Urinary bladder (tissue), 4 donors: Measurements from ENCODE around the gene PDP2. TPM values are rescaled to one million over a fixed set of nuclear protein-coding genes. Genes with fewer than 3 reads are reported as not detected.

Experiments
- DNase-seq: peaks from one replicate; pipeline ENCODE4 v3.0.0-alpha.2; 2015; ENCODE audit errors: extremely low spot score
- H3K27ac ChIP-seq: one replicate; pipeline ENCODE4 v1.5.1; 2013; ENCODE audit warnings: low read depth, mild to moderate bottlenecking, moderate library complexity
- H3K36me3 ChIP-seq: one replicate; pipeline ENCODE4 v1.6.1; 2013; ENCODE audit warnings: mild to moderate bottlenecking, moderate library complexity; ENCODE audit not compliant: insufficient read depth
- H3K4me1 ChIP-seq: one replicate; pipeline ENCODE4 v1.6.1; 2013; ENCODE audit warnings: mild to moderate bottlenecking, moderate library complexity; ENCODE audit not compliant: insufficient read depth
- H3K4me3 ChIP-seq: one replicate; pipeline ENCODE4 v1.5.1; 2013; ENCODE audit warnings: low read depth, low read length
- WGBS: extraction: QIAGEN DNeasy Blood & Tissue Kit; methylation state at CpG from one replicate; pipeline ENCODE4 v1.1.7; 2013; 5-methylcytosine and 5-hydroxymethylcytosine counted together
- polyA plus RNA-seq: library from polyadenylated mRNA; stranded (reverse); fragments of 200-250 nt; gene quantifications from one replicate; pipeline ENCODE4 v1.2.3, GENCODE V29; 2013
- total RNA-seq: library from RNA; depleted of rRNA; stranded (reverse); fragments of >200 nt; gene quantifications from one replicate; pipeline ENCODE4 v1.2.3, GENCODE V29; 2014
- donor health status: healthy with polysubstance abuse.
- donor health status: healthy.

Gene PDP2
- total and polyA plus RNA-seq, 2 donors: 5.0 to 5.6 TPM

GRCh38 chr16:66905633-66906539 lies 25.6 kb downstream of the PDP2 start:
- H3K36me3 ChIP-seq: no peaks in the 10 kb centered on the region
- H3K4me3 ChIP-seq: no peak overlapping the region
- 66% methylated on average over 11 of the region's 11 CpGs for WGBS
- H3K27ac ChIP-seq: no peak overlapping the region
- no peak for DNase-seq
- H3K4me1 ChIP-seq: no peaks in the 10 kb centered on the region

GRCh38 chr16:66906916-66907836 lies 26.9 kb downstream of the PDP2 start:
- H3K27ac ChIP-seq: no peak overlapping the region
- no peak for DNase-seq
- 58% methylated on average over 7 of the region's 7 CpGs for WGBS
- H3K4me1 ChIP-seq: no peaks in the 10 kb centered on the region
- no peak overlapping the region for H3K4me3 ChIP-seq
- no peaks in the 10 kb centered on the region for H3K36me3 ChIP-seq

GRCh38 chr16:66908116-66908515 lies 27.8 kb downstream of the PDP2 start:
- no peak overlapping the region for H3K27ac ChIP-seq
- H3K4me1 ChIP-seq: no peaks in the 10 kb centered on the region
- WGBS: 93% methylated on average over 3 of the region's 3 CpGs

GRCh38 chr16:66908762-66909559 lies 28.6 kb downstream of the PDP2 start:
- no peak for DNase-seq
- Histone ChIP-seq H3K4me1 (no peaks in the 10 kb centered on the region), H3K36me3 (no peaks in the 10 kb centered on the region), H3K27ac (no peak overlapping the region), H3K4me3 (no peak overlapping the region)
- WGBS: 95% methylated on average over 14 of the region's 14 CpGs

More at GRCh38 chr16:66908116-66908515, 27.8 kb downstream of the PDP2 start:
- DNase-seq: no peak
- Histone ChIP-seq H3K4me3 (no peak overlapping the region), H3K36me3 (no peaks in the 10 kb centered on the region)

- WGBS: 86% methylated on average over 14 of the region's 14 CpGs
- H3K4me3 ChIP-seq: no peak overlapping the region
- DNase-seq: no peak
- no peak overlapping the region for H3K27ac ChIP-seq
- no peaks in the 10 kb centered on the region for H3K4me1 ChIP-seq
- H3K36me3 ChIP-seq: no peaks in the 10 kb centered on the region
These were observed 30.0 kb downstream of the PDP2 start for GRCh38 chr16:66910175-66910940.

- WGBS: 79% methylated on average over 5 of the region's 5 CpGs
- H3K4me3 ChIP-seq: no peak overlapping the region
- H3K36me3 ChIP-seq: no peaks in the 10 kb centered on the region
- no peak for DNase-seq
- no peak overlapping the region for H3K27ac ChIP-seq
- H3K4me1 ChIP-seq: no peaks in the 10 kb centered on the region
These were observed 30.8 kb downstream of the PDP2 start for GRCh38 chr16:66911112-66911511.

- no peaks in the 10 kb centered on the region for H3K4me1 ChIP-seq
- no peak for DNase-seq
- 96% methylated on average over 8 of the region's 8 CpGs for WGBS
- H3K36me3 ChIP-seq: no peaks in the 10 kb centered on the region
- no peak overlapping the region for H3K27ac ChIP-seq
- H3K4me3 ChIP-seq: no peak overlapping the region
These were observed 31.5 kb downstream of the PDP2 start for GRCh38 chr16:66911801-66912200.

- no peak for DNase-seq
- Histone ChIP-seq H3K27ac (no peak overlapping the region), H3K4me3 (no peak overlapping the region), H3K36me3 (no peaks in the 10 kb centered on the region), H3K4me1 (no peaks in the 10 kb centered on the region)
- 51% methylated on average over 10 of the region's 10 CpGs for WGBS
These were observed 32.8 kb downstream of the PDP2 start for GRCh38 chr16:66913081-66913480.

GRCh38 chr16:66913711-66914110 lies 33.4 kb downstream of the PDP2 start:
- H3K36me3 ChIP-seq: no peaks in the 10 kb centered on the region
- no peak overlapping the region for H3K27ac ChIP-seq
- H3K4me3 ChIP-seq: no peak overlapping the region
- no peaks in the 10 kb centered on the region for H3K4me1 ChIP-seq
- 86% methylated on average over 4 of the region's 4 CpGs for WGBS
- DNase-seq: no peak

GRCh38 chr16:66914541-66914940 lies 34.2 kb downstream of the PDP2 start:
- WGBS: 96% methylated on average over 7 of the region's 7 CpGs
- H3K4me3 ChIP-seq: no peak overlapping the region
- no peak for DNase-seq
- H3K27ac ChIP-seq: no peak overlapping the region
- no peaks in the 10 kb centered on the region for H3K36me3 ChIP-seq
- no peaks in the 10 kb centered on the region for H3K4me1 ChIP-seq

GRCh38 chr16:66915041-66915440 lies 34.7 kb downstream of the PDP2 start:
- WGBS: 50% methylated on average over 7 of the region's 7 CpGs
- Histone ChIP-seq H3K36me3 (no peaks in the 10 kb centered on the region), H3K4me1 (no peaks in the 10 kb centered on the region), H3K4me3 (no peak overlapping the region), H3K27ac (no peak overlapping the region)
- no peak for DNase-seq

- 84% methylated on average over 6 of the region's 6 CpGs for WGBS
- Histone ChIP-seq H3K4me3 (no peak overlapping the region), H3K4me1 (no peaks in the 10 kb centered on the region), H3K36me3 (no peaks in the 10 kb centered on the region), H3K27ac (no peak overlapping the region)
- DNase-seq: no peak
These were observed 36.2 kb downstream of the PDP2 start for GRCh38 chr16:66916518-66916917.
